HG02678 (cell line): Measurements from ENCODE around the gene MRPL9.
"Not testable (repeated sequence)": the region's sequence is repeated elsewhere in the genome, so short reads cannot be mapped to it uniquely, and the experiment has no call there.

ENCODE experiments used
- ATAC-seq: cut with Tn5 transposase; IDR thresholded peaks from one replicate; pipeline ENCODE4 v1.9.1; 2021; ENCODE audit warnings: mild to moderate bottlenecking, moderate library complexity; ENCODE audit not compliant: unreplicated experiment

MRPL9 gene

GRCh38 chr1:151737026-151737425 is 26.3 kb downstream of the MRPL9 start:
- ATAC-seq: no peak

- ATAC-seq: not testable (repeated sequence)
Measured at GRCh38 chr1:151733995-151734394, 29.3 kb downstream of the MRPL9 start.

- no peak for ATAC-seq
Measured at GRCh38 chr1:151733126-151733525, 30.2 kb downstream of the MRPL9 start.

- ATAC-seq: no peak
Measured at GRCh38 chr1:151729966-151730291, 33.4 kb downstream of the MRPL9 start.

GRCh38 chr1:151729157-151729965 is 33.9 kb downstream of the MRPL9 start:
- ATAC-seq: no peak

GRCh38 chr1:151728151-151729054 is 34.9 kb downstream of the MRPL9 start:
- no peak for ATAC-seq

- ATAC-seq: no peak
Measured at GRCh38 chr1:151723726-151724370, 39.4 kb downstream of the MRPL9 start.

- ATAC-seq: no peak
Measured at GRCh38 chr1:151721788-151722510, 41.3 kb downstream of the MRPL9 start.

GRCh38 chr1:151720974-151721787 is 42.1 kb downstream of the MRPL9 start, which contains the start of gene RIIAD1:
TSS of gene RIIAD1 (plus strand) at chr1:151721522. CDS start at chr1:151721537, 15 bp downstream.
- ATAC-seq: peak; percentile 62

- peak; percentile 52 for ATAC-seq
Measured at GRCh38 chr1:151720554-151720953, 42.7 kb downstream of the MRPL9 start.

GRCh38 chr1:151720125-151720524 is 43.2 kb downstream of the MRPL9 start:
- no peak for ATAC-seq

- no peak for ATAC-seq
Measured at GRCh38 chr1:151718666-151719065, 44.6 kb downstream of the MRPL9 start.

GRCh38 chr1:151718011-151718431 is 45.3 kb downstream of the MRPL9 start:
- no peak for ATAC-seq

GRCh38 chr1:151716771-151717631 is 46.3 kb downstream of the MRPL9 start, which contains the start of gene CELF3:
TSS of gene CELF3 (minus strand) at chr1:151716803. CDS start at chr1:151716020, 783 bp downstream.
- no peak for ATAC-seq

- ATAC-seq: no peak
Measured at GRCh38 chr1:151716405-151716762, 46.9 kb downstream of the MRPL9 start.

- ATAC-seq: no peak
Measured at GRCh38 chr1:151715726-151716404, 47.4 kb downstream of the MRPL9 start.

GRCh38 chr1:151714820-151715725 is 48.2 kb downstream of the MRPL9 start:
- no peak for ATAC-seq
